Measurements from ENCODE around the gene PCA3. TPM values are rescaled to one million over a fixed set of nuclear protein-coding genes. Genes with fewer than 3 reads are reported as not detected.

The PCA3 gene
- total and polyA plus RNA-seq, 10 of the 15 experiments (the other 5 are each of a cell fraction or from before 2014, with no cell fraction given) = 0.05 TPM; not detected in 9

- TF ChIP-seq MYB (IDR thresholded peaks at IDR 0.05; ENCODE audit: borderline replicate concordance, low read depth, low read length) (no peak), EGR1 (IDR thresholded peaks at IDR 0.05; ENCODE audit: borderline replicate concordance in 1 of 2, low read depth in 2 of 2, low read length in 2 of 2) (no peak)
Observed at GRCh38 chr9:76766126-76766525, 1.9 kb downstream of the PCA3 start (continued).

DNA sequence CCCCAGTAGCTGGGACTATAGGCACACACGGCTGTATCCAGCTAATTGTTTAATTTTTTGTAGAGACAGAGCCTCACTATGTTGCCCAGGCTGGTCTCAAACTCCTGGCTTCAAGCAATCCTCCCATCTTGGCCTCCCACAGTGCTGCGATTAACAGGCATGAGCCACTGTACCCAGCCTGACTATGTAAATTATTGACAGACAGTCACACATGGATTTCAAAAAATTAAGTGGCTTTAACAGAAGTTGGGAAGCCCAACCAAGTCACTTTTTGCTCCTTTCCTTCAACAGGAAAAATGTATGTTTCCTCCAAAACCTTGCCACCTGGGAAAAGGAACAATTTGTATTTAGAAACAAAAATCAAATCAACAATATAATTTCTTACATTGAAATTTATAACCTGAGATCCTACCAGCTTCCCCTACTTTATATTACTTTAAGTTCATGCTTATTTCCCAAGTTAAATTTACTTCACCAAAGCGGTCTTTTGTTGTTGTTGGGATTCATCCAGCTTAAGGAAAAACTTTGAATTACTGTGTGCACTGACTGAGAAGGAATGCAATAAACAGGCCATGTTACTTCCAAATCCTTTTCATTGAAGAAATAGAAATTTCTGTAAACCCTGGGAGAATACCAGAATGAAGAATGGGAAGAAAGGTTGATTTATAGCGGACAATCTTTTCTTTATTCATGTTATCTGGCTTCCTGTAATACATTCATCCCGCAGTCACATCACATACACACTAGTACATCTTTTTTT lies 8.6 kb downstream of the PCA3 start:
- no peaks in the 10 kb centered on the region for H3K79me2 ChIP-seq (ENCODE audit: control insufficient read depth, insufficient read depth, low read length)
- ATAC-seq (no peak), DNase-seq (ENCODE audit: low read depth, low spot score) (no peak), FAIRE-seq (no peak)
- H3K9me3 ChIP-seq (replicated peaks; ENCODE audit: control insufficient read depth, insufficient read depth, low read length) = no peaks in the 10 kb centered on the region
- H3K36me3 ChIP-seq (ENCODE audit: control insufficient read depth in 2 of 2, insufficient read depth in 2 of 2, low read length in 1 of 2) = no peaks in the 10 kb centered on the region
- ChIA-PET POLR2A (no interaction called here), SMC1A (ENCODE audit: uncharacterized antibody, unreplicated experiment) (no interaction called here), CTCF (no interaction called here), RAD21 (ENCODE audit: unreplicated experiment) (no interaction called here)
- H3K4me2 ChIP-seq (ENCODE audit: control insufficient read depth, insufficient read depth) = no peak overlapping the region
- no TSS peak for BruUV-seq (replicated peaks)
- TF ChIP-seq, protein P1, sequence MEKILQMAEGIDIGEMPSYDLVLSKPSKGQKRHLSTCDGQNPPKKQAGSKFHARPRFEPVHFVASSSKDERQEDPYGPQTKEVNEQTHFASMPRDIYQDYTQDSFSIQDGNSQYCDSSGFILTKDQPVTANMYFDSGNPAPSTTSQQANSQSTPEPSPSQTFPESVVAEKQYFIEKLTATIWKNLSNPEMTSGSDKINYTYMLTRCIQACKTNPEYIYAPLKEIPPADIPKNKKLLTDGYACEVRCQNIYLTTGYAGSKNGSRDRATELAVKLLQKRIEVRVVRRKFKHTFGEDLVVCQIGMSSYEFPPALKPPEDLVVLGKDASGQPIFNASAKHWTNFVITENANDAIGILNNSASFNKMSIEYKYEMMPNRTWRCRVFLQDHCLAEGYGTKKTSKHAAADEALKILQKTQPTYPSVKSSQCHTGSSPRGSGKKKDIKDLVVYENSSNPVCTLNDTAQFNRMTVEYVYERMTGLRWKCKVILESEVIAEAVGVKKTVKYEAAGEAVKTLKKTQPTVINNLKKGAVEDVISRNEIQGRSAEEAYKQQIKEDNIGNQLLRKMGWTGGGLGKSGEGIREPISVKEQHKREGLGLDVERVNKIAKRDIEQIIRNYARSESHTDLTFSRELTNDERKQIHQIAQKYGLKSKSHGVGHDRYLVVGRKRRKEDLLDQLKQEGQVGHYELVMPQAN (conservative IDR thresholded peaks at IDR 0.05) = no peak
- no peak for TF ChIP-seq BRCA1 (IDR thresholded peaks at IDR 0.05; ENCODE audit: low read depth, low read length)
- TF ChIP-seq ZNF622 (IDR thresholded peaks at IDR 0.05) = no peak
- no peak overlapping the region for H3K9ac ChIP-seq (ENCODE audit: control insufficient read depth, insufficient read depth, low read length)
- in situ Hi-C loops (cut with MboI) = no loop called here
- no peak overlapping the region for H3K27ac ChIP-seq (ENCODE audit: control insufficient read depth, insufficient read depth)
- 40% methylated on average over 5 of the region's 5 CpGs for WGBS (ENCODE audit: insufficient coverage, insufficient replicate concordance, low lambda C conversion rate, missing lambda C conversion rate)
- H4K20me1 ChIP-seq (ENCODE audit: control insufficient read depth, insufficient read depth) = no peaks in the 10 kb centered on the region
- intact Hi-C loops (cut with micrococcal nuclease; ENCODE audit: unreplicated experiment) = no loop called here
- no peaks in the 10 kb centered on the region for H3K4me1 ChIP-seq (ENCODE audit: control insufficient read depth, insufficient read depth, low read length)
- no peak overlapping the region for H2AFZ ChIP-seq (ENCODE audit: control insufficient read depth, low read depth, low read length)
- H3K4me3 ChIP-seq = no peak overlapping the region
- no peaks in the 10 kb centered on the region; a peak in 1 of 4 replicates for H3K27me3 ChIP-seq (replicated peaks in 1 of 2; ENCODE audit: control insufficient read depth in 2 of 2, insufficient read depth in 2 of 2, low read length in 1 of 2)

Data from GM12878 (cell line).